Muscle of leg (tissue), 11 donors: Measurements from ENCODE around the gene CRYGN. TPM values are rescaled to one million over a fixed set of nuclear protein-coding genes. Genes with fewer than 3 reads are reported as not detected.

Experiments used
- DNase-seq: peaks from one replicate; pipeline ENCODE4 v3.0.0; 2013
- H3K27ac ChIP-seq: one replicate; pipeline ENCODE4 v1.5.1; 2013; ENCODE audit warnings: mild to moderate bottlenecking, low read length, control low read depth
- H3K27me3 ChIP-seq: one replicate; pipeline ENCODE4 v1.6.1; 2013; ENCODE audit warnings: low read length; ENCODE audit not compliant: control insufficient read depth, insufficient read depth
- H3K36me3 ChIP-seq: one replicate; pipeline ENCODE4 v1.6.1; 2013; ENCODE audit warnings: low read length; ENCODE audit not compliant: control insufficient read depth, insufficient read depth
- H3K4me1 ChIP-seq: one replicate; pipeline ENCODE4 v1.6.1; 2013; ENCODE audit warnings: low read length; ENCODE audit not compliant: control insufficient read depth, insufficient read depth
- H3K4me3 ChIP-seq: one replicate; pipeline ENCODE4 v1.5.1; 2013; ENCODE audit warnings: low read length, control low read depth
- H3K9me3 ChIP-seq: replicated peaks from 2 replicates; pipeline ENCODE4 v1.6.1; 2013; ENCODE audit warnings: low read depth, low read length; ENCODE audit not compliant: control insufficient read depth
- WGBS: methylation state at CpG from one replicate; pipeline ENCODE4 v1.1.5; 2013; ENCODE audit warnings: missing lambda C conversion rate; ENCODE audit not compliant: insufficient coverage; 5-methylcytosine and 5-hydroxymethylcytosine counted together
- polyA plus RNA-seq, 8 donors: library from polyadenylated mRNA; unstranded; fragments of 120-200 nt; gene quantifications; one replicate each; pipeline versions ENCODE4 v1.2.1 to v1.2.3, GENCODE V29; 2013; ENCODE audit warnings: inconsistent platforms in 1 of 8, low replicate concordance in 1 of 8; ENCODE audit not compliant: insufficient read length in 8 of 8, insufficient read depth in 1 of 8
- total RNA-seq: library from RNA; stranded (reverse); fragments of 120-200 nt; gene quantifications from one replicate; pipeline ENCODE4 v1.2.4, GENCODE V29; 2013

The CRYGN gene
- total and polyA plus RNA-seq, 9 donors = 0.05 to 0.41 (median 0.12) TPM; not detected in 3

DNA sequence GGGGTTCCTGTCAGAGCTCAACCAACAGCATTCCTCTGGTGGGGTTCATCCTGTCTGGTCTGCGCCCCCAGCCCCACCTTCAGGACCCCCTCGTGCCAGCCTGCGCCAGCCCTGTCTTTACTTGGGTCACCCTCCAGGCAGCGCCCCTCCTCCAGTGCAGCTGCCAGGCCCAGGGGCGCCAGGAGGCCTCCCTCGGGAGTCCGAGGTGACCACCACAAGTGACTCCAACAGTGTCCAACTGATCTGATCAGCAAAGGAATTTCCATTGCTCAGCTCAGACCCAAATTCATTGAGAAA, 40.7 kb downstream of the CRYGN start:
- no peaks in the 10 kb centered on the region for H3K27me3 ChIP-seq
- no peaks in the 10 kb centered on the region for H3K36me3 ChIP-seq
- H3K27ac ChIP-seq = no peak overlapping the region
- 70% methylated on average over 3 of the region's 7 CpGs for WGBS
- H3K9me3 ChIP-seq = peaks cover 4% of the 10 kb centered on the region
- no peak for DNase-seq
- H3K4me3 ChIP-seq = no peak overlapping the region
- H3K4me1 ChIP-seq = peaks cover 2% of the 10 kb centered on the region

DNA sequence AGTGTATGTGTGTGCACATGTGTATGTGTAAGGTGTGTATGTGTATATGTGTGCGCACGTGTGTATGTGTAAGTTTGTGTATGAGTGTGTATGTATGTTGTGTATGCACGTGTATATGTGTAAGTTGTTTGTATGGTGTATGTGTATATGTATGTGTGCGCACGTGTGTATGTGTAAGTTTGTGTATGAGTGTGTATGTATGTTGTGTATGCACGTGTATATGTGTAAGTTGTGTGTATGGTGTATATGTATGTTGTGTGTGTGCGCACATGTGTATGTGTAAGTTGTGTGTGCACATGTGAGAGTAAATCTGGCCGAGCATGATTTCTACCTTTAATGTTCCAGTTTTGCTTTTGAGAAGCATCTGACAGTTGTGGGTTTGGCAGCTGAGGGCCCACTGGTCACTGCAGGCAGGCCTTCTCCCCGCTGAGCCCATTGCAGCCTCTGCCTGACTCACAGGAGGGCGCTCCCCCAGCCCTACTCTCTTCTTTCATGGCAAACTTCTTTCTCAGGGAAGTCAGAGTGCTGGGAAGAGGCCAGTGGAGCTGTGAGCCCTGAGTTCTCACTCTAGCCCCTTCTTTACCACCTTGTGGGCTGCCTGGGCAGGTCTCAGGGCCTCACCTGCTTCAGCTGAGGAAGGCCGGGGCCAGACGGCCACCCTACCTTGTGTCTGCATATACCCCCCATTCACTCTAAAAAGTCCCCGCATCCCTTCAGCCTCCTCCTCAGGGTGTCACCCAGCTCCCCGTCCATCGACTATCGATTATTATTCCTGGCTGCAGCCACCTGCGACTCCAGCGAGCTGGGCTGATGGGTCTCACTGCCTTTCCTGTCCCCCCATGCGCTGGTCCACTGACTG, 41.3 kb downstream of the CRYGN start:
- DNase-seq = no peak
- 83% methylated on average over 18 of the region's 19 CpGs for WGBS
- Histone ChIP-seq H3K4me3 (no peak overlapping the region), H3K27ac (no peak overlapping the region), H3K36me3 (no peaks in the 10 kb centered on the region), H3K27me3 (no peaks in the 10 kb centered on the region), H3K4me1 (no peaks in the 10 kb centered on the region), H3K9me3 (peaks cover 4% of the 10 kb centered on the region)

DNA sequence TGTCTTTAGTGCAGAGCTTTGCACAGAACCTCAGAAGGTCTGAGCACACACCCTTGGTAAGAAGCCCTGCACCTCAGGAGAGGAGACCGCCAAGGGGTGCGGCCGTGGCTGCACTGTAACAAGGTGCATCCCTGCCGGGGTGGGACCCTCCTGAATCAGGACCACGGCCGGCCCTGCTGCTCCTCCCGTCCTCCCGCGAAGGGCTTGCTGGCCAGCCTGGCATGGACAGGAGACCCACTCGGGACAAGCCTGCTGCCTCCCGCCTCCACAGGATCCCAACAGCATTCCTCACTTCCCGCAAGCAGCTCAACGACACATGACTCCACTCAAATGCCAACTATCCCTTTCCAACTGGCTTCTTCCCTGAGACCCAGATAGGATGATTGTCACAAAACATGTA, 42.9 kb downstream of the CRYGN start:
- no peaks in the 10 kb centered on the region for H3K27me3 ChIP-seq
- no peaks in the 10 kb centered on the region for H3K36me3 ChIP-seq
- H3K27ac ChIP-seq = no peak overlapping the region
- WGBS = 84% methylated on average over 11 of the region's 13 CpGs
- no peak overlapping the region for H3K4me3 ChIP-seq
- no peak for DNase-seq
- peaks cover 4% of the 10 kb centered on the region for H3K9me3 ChIP-seq
- no peaks in the 10 kb centered on the region for H3K4me1 ChIP-seq

DNA sequence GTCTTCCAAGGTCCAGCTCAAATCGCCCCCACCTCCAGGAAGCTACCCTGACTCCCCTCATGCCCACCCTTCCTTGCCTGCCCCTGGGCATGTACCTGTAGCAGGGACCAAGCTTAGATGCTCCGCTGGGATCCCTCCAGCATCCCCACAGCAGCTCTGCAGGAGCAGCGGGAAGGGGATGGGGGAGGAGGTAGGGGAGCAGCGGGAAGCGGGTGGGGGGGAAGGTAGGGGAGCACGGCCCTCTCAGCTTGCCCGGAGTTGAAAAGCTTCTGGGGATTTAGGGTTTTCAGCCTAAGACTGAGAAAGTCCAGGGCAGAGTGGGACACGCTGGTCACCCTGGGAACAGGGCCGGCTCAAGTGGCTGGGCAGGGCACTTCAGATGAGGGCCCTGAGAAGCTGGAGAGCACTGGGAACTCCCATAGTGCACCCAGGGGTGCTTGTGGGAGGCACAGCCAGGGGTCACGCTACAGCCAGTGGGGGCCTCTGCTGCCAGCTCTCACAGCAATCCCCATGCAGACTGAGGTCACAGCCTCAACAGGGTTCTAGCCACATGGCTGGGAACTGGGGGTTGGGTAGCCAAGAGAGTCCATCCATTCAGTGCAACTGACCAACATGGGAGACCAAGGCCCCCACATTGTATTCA, 43.5 kb downstream of the CRYGN start:
- Histone ChIP-seq H3K27ac (no peak overlapping the region), H3K36me3 (no peaks in the 10 kb centered on the region), H3K4me1 (no peaks in the 10 kb centered on the region), H3K4me3 (no peak overlapping the region), H3K9me3 (peaks cover 4% of the 10 kb centered on the region), H3K27me3 (no peaks in the 10 kb centered on the region)
- DNase-seq = no peak
- WGBS = 75% methylated on average over 8 of the region's 10 CpGs

DNA sequence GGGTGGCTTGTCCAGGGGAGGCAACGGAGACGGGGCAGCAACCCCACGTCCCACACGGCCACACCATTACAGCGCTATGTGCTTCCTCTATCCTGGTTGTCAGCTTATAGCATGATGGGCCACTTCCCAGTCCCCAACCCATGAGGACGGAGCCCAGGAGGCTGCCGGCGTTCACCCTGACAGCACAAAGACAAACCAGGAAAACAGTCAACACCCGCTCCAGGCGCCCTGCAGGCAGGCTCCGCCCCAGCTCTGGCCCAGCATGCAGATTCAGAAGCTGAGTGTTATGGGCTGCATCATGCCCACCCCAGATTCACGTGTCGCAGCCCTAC, 44.9 kb downstream of the CRYGN start:
- Histone ChIP-seq H3K4me1 (no peaks in the 10 kb centered on the region), H3K4me3 (no peak overlapping the region), H3K27ac (no peak overlapping the region), H3K36me3 (no peaks in the 10 kb centered on the region), H3K27me3 (no peaks in the 10 kb centered on the region), H3K9me3 (peaks cover 4% of the 10 kb centered on the region)
- no peak for DNase-seq
- WGBS = 78% methylated on average over 3 of the region's 13 CpGs

DNA sequence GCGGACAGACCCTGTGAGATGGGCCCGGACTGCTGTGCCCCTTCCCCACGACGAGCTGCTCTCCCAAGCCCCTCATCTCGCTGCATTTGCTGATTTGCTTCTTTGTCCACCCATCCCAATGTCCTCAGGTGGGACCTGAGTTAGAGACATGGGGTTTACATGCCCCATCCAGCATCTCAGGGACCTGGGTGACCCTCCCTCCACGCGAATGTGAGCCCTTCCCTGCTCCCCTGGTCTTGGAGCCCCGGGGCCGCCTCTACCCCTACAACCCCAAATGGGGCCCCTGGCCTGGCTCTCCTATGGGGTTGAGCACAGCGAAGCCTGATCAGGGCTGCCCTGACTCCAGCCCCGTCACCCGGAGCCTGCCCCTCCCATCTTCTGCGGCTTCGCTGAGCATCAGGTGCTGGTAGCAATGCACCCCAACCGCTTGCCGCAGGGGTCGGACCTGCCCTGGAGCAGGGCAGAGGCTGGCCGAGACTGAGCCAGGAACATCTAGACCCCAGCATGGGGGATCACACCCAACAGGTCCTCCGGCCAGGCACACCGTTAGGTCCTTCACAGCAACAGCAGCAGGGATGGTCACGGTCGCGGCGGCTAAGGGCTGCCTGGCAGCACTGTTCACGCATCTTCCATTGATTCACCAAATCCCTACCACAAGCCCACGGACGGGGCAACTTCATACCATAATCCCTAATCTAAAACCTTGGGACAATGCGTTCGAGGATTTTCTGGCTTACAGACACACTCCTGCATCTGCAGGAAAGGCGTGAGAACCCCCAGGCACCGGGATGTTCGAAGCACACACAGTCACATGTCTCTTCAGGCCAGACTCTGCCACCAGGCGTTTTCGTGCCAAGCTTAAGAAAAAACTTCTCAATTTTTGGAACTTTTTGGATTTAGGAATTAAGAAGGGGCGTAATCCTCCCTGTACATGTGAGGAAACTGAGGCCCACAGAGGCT, 45.6 kb downstream of the CRYGN start:
- Histone ChIP-seq H3K4me3 (no peak overlapping the region), H3K4me1 (no peaks in the 10 kb centered on the region), H3K36me3 (no peaks in the 10 kb centered on the region), H3K9me3 (peaks cover 4% of the 10 kb centered on the region), H3K27ac (no peak overlapping the region), H3K27me3 (no peaks in the 10 kb centered on the region)
- WGBS = 92% methylated on average over 27 of the region's 35 CpGs
- no peak for DNase-seq

DNA sequence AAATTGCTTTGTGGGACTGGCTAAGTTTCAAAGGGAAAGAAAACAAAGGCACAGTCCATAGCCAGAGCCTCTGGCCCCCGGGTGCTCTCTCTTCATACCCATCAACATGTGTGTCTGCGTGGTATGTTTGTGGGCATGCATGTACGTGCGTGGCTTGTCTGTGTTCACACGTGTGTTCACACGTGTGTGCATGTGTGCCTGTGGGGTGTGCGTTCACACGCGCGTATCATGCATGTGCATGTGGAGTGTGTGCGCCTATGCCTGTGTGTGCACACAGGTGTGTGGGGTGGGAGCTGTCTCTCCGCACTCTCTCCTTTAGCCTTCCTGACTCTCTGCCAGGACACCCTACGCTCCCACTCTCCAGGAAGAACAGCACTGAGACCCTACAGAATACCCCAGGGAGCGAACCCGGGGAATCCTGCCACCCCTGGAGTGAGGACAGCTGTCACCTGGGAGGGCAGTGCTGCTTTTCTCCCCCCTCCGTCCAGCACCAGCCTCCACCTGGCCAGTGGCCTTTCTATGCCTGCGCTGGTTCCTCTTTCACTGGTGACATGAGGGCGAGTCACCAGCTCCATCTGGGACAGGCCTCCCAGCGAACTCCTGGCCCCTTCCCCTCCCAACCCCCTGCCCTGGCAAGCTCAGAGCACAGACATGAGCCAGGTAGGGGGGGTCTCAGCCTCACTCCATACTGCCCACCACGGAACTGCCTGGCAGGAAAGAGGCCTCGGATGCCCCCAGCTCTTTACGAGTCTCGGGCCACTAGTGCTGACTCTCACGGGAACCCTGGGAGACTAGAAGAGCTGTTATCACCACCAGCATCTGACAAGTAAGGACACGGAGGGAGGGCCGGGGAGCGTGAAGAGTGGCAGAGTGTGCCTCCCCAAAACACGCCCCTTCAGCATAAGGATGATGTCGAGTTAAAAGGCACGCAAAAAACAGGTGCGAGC, 46.6 kb downstream of the CRYGN start:
- no peak for DNase-seq
- Histone ChIP-seq H3K4me3 (no peak overlapping the region), H3K9me3 (peaks cover 4% of the 10 kb centered on the region), H3K27me3 (no peaks in the 10 kb centered on the region), H3K27ac (no peak overlapping the region), H3K36me3 (no peaks in the 10 kb centered on the region), H3K4me1 (no peaks in the 10 kb centered on the region)
- WGBS = 62% methylated on average over 13 of the region's 31 CpGs

DNA sequence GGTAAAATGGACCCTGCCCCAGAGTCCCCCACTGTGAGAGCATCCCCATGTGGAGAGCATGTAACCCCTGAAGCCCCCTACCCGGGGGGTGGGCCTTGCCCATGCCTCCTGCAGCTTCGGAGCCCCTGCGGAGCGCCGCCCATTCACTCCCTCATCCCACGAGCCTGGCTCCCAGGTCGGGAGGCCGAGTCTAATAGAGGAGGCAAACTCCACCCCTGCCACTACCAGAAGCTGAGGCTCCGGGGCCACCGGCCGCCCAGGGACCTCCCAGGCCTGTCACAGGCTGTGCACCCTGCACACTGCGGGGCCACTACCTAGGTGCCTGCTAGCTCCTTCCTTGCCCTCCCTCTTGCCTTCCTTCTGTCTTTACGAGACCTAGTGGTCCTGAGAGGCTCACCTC, 47.5 kb downstream of the CRYGN start:
- DNase-seq = no peak
- H3K27ac ChIP-seq = no peak overlapping the region
- no peaks in the 10 kb centered on the region for H3K27me3 ChIP-seq
- no peak overlapping the region for H3K4me3 ChIP-seq
- H3K4me1 ChIP-seq = no peaks in the 10 kb centered on the region
- peaks cover under 1% of the 10 kb centered on the region for H3K9me3 ChIP-seq
- no peaks in the 10 kb centered on the region for H3K36me3 ChIP-seq
- WGBS = 81% methylated on average over 13 of the region's 13 CpGs

DNA sequence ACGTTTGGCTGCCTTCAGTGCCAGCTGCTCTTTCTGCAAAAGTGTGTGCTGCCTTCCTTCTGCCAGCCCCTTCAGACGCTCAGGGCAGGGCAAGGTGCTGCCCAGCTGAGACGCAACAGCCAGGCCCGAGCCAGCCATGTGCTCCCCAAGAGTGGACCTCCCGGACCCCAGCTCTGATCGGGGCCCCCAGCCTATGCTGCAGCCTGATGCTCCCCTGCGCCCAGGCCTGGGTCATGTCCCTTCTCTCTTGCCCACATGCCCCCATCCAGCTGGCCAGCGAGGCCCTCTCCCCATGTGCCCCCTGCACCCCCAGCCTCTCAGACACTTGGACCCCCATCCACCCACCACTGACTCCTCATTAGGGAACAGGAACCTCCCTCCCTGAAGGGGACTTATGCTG, 47.9 kb downstream of the CRYGN start:
- no peaks in the 10 kb centered on the region for H3K9me3 ChIP-seq
- H3K4me1 ChIP-seq = peaks cover 1% of the 10 kb centered on the region
- no peaks in the 10 kb centered on the region for H3K27me3 ChIP-seq
- no peak overlapping the region for H3K4me3 ChIP-seq
- no peak overlapping the region for H3K27ac ChIP-seq
- DNase-seq = no peak
- H3K36me3 ChIP-seq = no peaks in the 10 kb centered on the region
- 85% methylated on average over 4 of the region's 8 CpGs for WGBS
